ENCODE data around the gene PYGO1.
A peak's percentile ranks its signal among the peaks of the same experiment; 100 is the strongest.
"Not testable (repeated sequence)": the region's sequence is repeated elsewhere in the genome, so short reads cannot be mapped to it uniquely, and the experiment has no call there.

Gene PYGO1, protein sequence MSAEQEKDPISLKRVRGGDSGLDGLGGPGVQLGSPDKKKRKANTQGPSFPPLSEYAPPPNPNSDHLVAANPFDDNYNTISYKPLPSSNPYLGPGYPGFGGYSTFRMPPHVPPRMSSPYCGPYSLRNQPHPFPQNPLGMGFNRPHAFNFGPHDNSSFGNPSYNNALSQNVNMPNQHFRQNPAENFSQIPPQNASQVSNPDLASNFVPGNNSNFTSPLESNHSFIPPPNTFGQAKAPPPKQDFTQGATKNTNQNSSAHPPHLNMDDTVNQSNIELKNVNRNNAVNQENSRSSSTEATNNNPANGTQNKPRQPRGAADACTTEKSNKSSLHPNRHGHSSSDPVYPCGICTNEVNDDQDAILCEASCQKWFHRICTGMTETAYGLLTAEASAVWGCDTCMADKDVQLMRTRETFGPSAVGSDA

GRCh38 chr15:55588070-55588814 is at the start of gene PYGO1:
TSS of gene PYGO1 (minus strand) at chr15:55588345. CDS start at chr15:55587883, 462 bp downstream.
- DNase-seq = peak; percentile 82 to 86
- TF ChIP-seq POLR2A (IDR thresholded peaks at IDR 0.05; ENCODE audit: low read length) (no peak), GATA1 (IDR thresholded peaks at IDR 0.05; ENCODE audit: low read depth, low read length) (no peak)

- no peak for DNase-seq
Measured at GRCh38 chr15:55637086-55637485, 48.9 kb upstream of the PYGO1 start.

GRCh38 chr15:55633731-55634130 is 45.6 kb upstream of the PYGO1 start:
- no peak for TF ChIP-seq POLR2A (IDR thresholded peaks at IDR 0.05; ENCODE audit: low read length)
- no peak for TF ChIP-seq GATA1 (IDR thresholded peaks at IDR 0.05; ENCODE audit: low read depth, low read length)
- DNase-seq = no peak

More at GRCh38 chr15:55637086-55637485, 48.9 kb upstream of the PYGO1 start:
- TF ChIP-seq GATA1 (IDR thresholded peaks at IDR 0.05; ENCODE audit: low read depth, low read length) (no peak), POLR2A (IDR thresholded peaks at IDR 0.05; ENCODE audit: low read length) (no peak)

DNA sequence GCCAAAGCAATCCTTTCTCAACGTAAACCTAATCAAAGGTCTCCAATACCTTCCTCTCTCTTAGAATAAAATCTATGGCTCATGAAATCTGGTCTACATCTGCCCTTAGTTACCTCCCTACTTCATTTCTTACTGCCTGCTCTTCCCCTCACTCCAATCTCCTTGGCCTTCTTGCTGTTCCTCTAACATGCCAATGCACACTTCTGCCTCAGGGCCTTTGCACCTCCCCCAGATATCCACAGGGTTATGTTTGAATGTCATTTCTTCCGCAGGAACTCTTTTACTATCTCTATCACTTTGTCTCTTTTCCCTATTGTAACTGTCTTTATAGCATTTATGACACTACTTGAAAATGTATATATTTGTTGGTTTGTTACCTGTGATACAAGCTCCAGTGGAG is 44.3 kb upstream of the PYGO1 start:
- TF ChIP-seq POLR2A (IDR thresholded peaks at IDR 0.05; ENCODE audit: low read length) (no peak), GATA1 (IDR thresholded peaks at IDR 0.05; ENCODE audit: low read depth, low read length) (no peak)
- no peak for DNase-seq

- TF ChIP-seq GATA1 (IDR thresholded peaks at IDR 0.05; ENCODE audit: low read depth, low read length) (no peak), POLR2A (IDR thresholded peaks at IDR 0.05; ENCODE audit: low read length) (no peak)
- no peak for DNase-seq
Measured at GRCh38 chr15:55630858-55631257, 42.7 kb upstream of the PYGO1 start.

DNA sequence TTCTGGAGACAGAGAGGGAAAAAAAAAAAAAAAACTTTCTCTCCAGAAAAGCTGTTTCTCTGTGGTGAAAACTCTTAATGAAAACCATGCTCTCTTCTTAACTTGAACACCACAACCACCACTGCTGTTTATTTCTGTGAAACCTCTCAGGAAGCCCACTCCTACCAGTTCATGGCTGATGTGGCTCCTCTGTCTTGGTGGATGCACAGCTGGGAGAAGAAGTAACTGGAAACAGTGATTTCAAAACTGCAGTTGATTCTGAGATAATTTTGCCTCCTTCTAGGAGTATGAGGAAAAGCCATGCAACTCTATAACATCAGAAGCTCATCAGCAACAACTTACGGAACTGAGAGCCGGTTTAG is 40.2 kb upstream of the PYGO1 start:
- DNase-seq = no peak

DNA sequence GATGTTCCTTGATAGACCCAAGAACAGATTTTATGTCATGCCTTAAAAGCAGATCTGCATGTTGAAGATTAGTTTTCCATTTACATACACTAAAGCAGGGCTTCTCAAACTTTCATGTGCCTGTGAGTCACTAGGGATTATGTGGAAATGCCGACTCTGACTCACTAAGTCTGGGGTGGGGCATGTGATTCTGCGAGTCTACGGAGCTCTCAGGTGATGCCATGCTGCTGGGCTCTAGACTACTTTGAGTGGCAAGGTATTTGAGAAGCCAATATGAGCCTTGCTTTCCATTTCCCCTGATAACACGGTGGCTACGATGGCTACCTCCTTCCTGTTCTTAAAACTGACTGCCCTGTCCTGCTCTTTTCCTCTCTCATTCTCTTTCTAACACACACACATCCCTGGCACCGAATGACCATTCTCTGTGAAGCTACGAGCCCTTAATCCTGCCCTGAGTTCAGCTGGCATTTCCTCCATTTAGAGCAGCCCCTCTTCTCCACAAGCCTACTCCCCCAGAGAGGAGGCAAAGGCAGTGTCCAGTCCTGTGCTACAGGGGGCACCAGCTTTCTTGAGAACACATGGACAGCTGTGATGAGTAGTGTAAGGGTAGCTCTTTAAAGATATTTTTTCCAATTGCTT is 39.7 kb upstream of the PYGO1 start:
- peak in 1 of 2 experiments; percentile 35 for DNase-seq
- TF ChIP-seq GATA1 (IDR thresholded peaks at IDR 0.05; ENCODE audit: low read depth, low read length) = no peak
- TF ChIP-seq POLR2A (IDR thresholded peaks at IDR 0.05; ENCODE audit: low read length) = no peak

More for the DNA sequence above, 40.2 kb upstream of the PYGO1 start:
- TF ChIP-seq GATA1 (IDR thresholded peaks at IDR 0.05; ENCODE audit: low read depth, low read length) (no peak), POLR2A (IDR thresholded peaks at IDR 0.05; ENCODE audit: low read length) (no peak)

- TF ChIP-seq POLR2A (IDR thresholded peaks at IDR 0.05; ENCODE audit: low read length) = no peak
- TF ChIP-seq GATA1 (IDR thresholded peaks at IDR 0.05; ENCODE audit: low read depth, low read length) = no peak
- no peak for DNase-seq
Measured at GRCh38 chr15:55619783-55620182, 31.6 kb upstream of the PYGO1 start.

DNA sequence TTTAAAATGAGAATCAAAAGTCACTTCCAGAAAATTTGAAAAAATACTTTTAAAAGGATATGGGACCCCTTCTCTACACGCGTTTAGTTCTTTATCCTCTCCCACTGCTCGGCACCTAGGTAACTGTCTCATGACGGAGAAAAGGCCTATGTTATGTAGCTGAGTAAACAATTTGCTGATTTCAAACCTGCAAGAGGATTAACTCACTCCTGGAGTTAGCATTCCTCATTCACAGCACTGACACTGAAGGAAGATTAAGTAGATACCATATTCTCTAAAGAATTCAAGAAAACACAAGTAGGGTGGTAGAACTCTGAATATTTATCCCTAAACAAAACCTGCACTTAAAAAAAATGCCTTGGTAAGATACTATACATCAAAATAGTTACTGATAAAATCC is 30.2 kb upstream of the PYGO1 start:
- TF ChIP-seq GATA1 (IDR thresholded peaks at IDR 0.05; ENCODE audit: low read depth, low read length) = no peak
- TF ChIP-seq POLR2A (IDR thresholded peaks at IDR 0.05; ENCODE audit: low read length) = no peak
- no peak for DNase-seq

GRCh38 chr15:55615445-55615844 is 27.3 kb upstream of the PYGO1 start:
- TF ChIP-seq GATA1 (IDR thresholded peaks at IDR 0.05; ENCODE audit: low read depth, low read length) (no peak), POLR2A (IDR thresholded peaks at IDR 0.05; ENCODE audit: low read length) (no peak)
- no peak for DNase-seq

- no peak for TF ChIP-seq POLR2A (IDR thresholded peaks at IDR 0.05; ENCODE audit: low read length)
- no peak for TF ChIP-seq GATA1 (IDR thresholded peaks at IDR 0.05; ENCODE audit: low read depth, low read length)
- no peak for DNase-seq
Measured at GRCh38 chr15:55613727-55614126, 25.6 kb upstream of the PYGO1 start.

DNA sequence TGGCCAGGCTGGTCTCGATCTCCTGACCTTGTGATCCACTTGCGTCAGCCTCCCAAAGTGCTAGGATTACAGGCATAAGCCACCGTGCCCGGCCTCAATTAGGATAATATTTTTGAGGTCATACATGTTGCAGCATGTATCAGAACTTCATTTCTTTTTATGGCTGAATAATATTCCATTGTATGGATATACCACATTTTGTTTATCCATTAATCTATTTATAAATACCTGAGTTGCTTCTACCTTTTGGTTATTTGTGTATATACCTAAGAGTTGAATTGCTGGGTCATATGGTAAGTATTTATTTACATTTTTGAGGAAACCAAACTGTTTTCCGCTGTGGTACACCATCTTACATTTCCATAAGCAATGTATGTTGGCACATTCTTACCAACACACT is 18.1 kb upstream of the PYGO1 start:
- DNase-seq = no peak
- TF ChIP-seq GATA1 (IDR thresholded peaks at IDR 0.05; ENCODE audit: low read depth, low read length) (no peak), POLR2A (IDR thresholded peaks at IDR 0.05; ENCODE audit: low read length) (no peak)

GRCh38 chr15:55601374-55601773 is 13.2 kb upstream of the PYGO1 start:
- TF ChIP-seq POLR2A (IDR thresholded peaks at IDR 0.05; ENCODE audit: low read length) (no peak), GATA1 (IDR thresholded peaks at IDR 0.05; ENCODE audit: low read depth, low read length) (no peak)
- no peak for DNase-seq

DNA sequence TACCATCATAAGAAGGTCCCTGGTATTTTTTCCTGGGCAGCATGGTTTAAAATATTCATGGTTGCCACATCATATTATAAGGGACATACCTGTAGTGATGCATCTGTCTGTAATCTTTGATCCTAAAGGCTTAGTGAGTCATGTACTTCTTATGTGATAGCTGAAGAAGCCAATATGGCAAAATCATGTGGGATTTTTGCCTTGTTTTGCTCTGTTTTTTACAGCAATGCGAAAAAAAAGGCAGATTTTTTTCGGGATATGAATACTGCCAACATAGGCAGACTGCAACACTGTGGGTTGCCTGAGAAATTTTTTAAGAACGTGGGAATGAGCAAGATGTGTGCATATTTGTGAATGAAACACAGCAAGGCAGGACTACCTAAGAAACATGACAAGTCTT is 11.3 kb upstream of the PYGO1 start:
- TF ChIP-seq POLR2A (IDR thresholded peaks at IDR 0.05; ENCODE audit: low read length) = no peak
- TF ChIP-seq GATA1 (IDR thresholded peaks at IDR 0.05; ENCODE audit: low read depth, low read length) = no peak

GRCh38 chr15:55593019-55593418 is 4.9 kb upstream of the PYGO1 start:
- not testable (repeated sequence) for DNase-seq

More for the DNA sequence above, 11.3 kb upstream of the PYGO1 start:
- no peak for DNase-seq

All from erythroblast (primary cell).